ENCODE measurements around the gene SPC25. TPM values are rescaled to one million over a fixed set of nuclear protein-coding genes. Genes with fewer than 3 reads are reported as not detected.
A peak's percentile ranks its signal among the peaks of the same experiment; 100 is the strongest.

Gene SPC25
- total and polyA plus RNA-seq, 2 of the 13 experiments (the other 11 are each of a cell fraction or from before 2014, with no cell fraction given), result 11.3 to 26.5 TPM

- TF ChIP-seq FUBP1 (CRISPR knock-in tag; IDR thresholded peaks at IDR 0.05; ENCODE audit: borderline replicate concordance) (no peak), STAT5B (CRISPR knock-in tag; IDR thresholded peaks at IDR 0.05) (no peak), SMC3 (IDR thresholded peaks at IDR 0.05; ENCODE audit: low read length) (no peak), SIN3A (IDR thresholded peaks at IDR 0.05; ENCODE audit: borderline replicate concordance, low read depth, low read length) (peak; percentile 97), HIVEP1 (CRISPR knock-in tag; IDR thresholded peaks at IDR 0.05) (no peak; the same call in 1 of the 2 replicates), NFRKB (IDR thresholded peaks at IDR 0.05) (no peak), PLRG1 (conservative IDR thresholded peaks at IDR 0.05) (no peak), ZNF609 (CRISPR knock-in tag; IDR thresholded peaks at IDR 0.05; ENCODE audit: borderline replicate concordance) (no peak), ONECUT2 (CRISPR knock-in tag; IDR thresholded peaks at IDR 0.05) (0 out of 2 replicates have a peak, but pooled peaks have one; percentile 33), HNRNPK (IDR thresholded peaks at IDR 0.05; ENCODE audit: low read depth, low read length, poor library complexity, severe bottlenecking) (no peak), JARID2 (CRISPR knock-in tag; IDR thresholded peaks at IDR 0.05; ENCODE audit: insufficient replicate concordance) (no peak), ZBTB2 (CRISPR knock-in tag; IDR thresholded peaks at IDR 0.05; ENCODE audit: low read depth) (no peak), TOE1 (CRISPR knock-in tag; IDR thresholded peaks at IDR 0.05) (peak; percentile 12; the same call in 1 of the 2 replicates), NR2F2 (IDR thresholded peaks at IDR 0.05; ENCODE audit: borderline replicate concordance, low read depth) (no peak; the same call in 1 of the 2 replicates), ZNF343 (CRISPR knock-in tag; IDR thresholded peaks at IDR 0.05) (no peak), ZMAT3 (CRISPR knock-in tag; conservative IDR thresholded peaks at IDR 0.05) (0 out of 2 replicates have a peak, but pooled peaks have one; percentile 59), SOX5 (CRISPR knock-in tag; IDR thresholded peaks at IDR 0.05; ENCODE audit: borderline replicate concordance) (no peak), AGO1 (IDR thresholded peaks at IDR 0.05; ENCODE audit: low read depth, low read length, poor library complexity, severe bottlenecking) (peak; percentile 44), ZNF547 (CRISPR knock-in tag; IDR thresholded peaks at IDR 0.05) (peak; percentile 92), CCDC6 (CRISPR knock-in tag; IDR thresholded peaks at IDR 0.05) (peak; percentile 76; the same call in 1 of the 2 replicates), NR0B2 (CRISPR knock-in tag; IDR thresholded peaks at IDR 0.05) (peak; percentile 63; the same call in 1 of the 2 replicates), POLR2AphosphoS2 (IDR thresholded peaks at IDR 0.05; ENCODE audit: low read depth, low read length) (no peak)
Measured at GRCh38 chr2:168890006-168890782, at the start of gene SPC25 (continued).

Data from HepG2 (cell line).